B cell (primary cell): Measurements from ENCODE around the gene FHIT.

Experiments
- CTCF ChIP-seq: fragments of 200-600 bp; IDR thresholded peaks from one replicate; pipeline ENCODE4 v1.8.0; 2022; ENCODE audit warnings: antibody characterized with exemption, mild to moderate bottlenecking
- EZH2 ChIP-seq: IDR thresholded peaks from 2 replicates; pipeline ENCODE4 v1.6.1; 2012; ENCODE audit warnings: borderline replicate concordance, low read depth, mild to moderate bottlenecking, moderate library complexity, low read length; ENCODE audit not compliant: insufficient read depth, poor library complexity, severe bottlenecking

- TF ChIP-seq CTCF (no peak), EZH2 (no peak)
Measured at GRCh38 chr3:60759439-60759838, 491.8 kb downstream of the FHIT start.
